Measurements from ENCODE around the gene NUP54.

NUP54 gene

GRCh38 chr4:76144546-76144945 lies 3.7 kb downstream of the NUP54 start:
- no peak for DNase-seq (ENCODE audit: low spot score)

- DNase-seq (ENCODE audit: low spot score), result no peak
Measured at GRCh38 chr4:76141241-76141640, 7.0 kb downstream of the NUP54 start.

GRCh38 chr4:76127754-76128153 lies 20.4 kb downstream of the NUP54 start:
- no peak for DNase-seq (ENCODE audit: low spot score)

GRCh38 chr4:76125816-76126215 lies 22.4 kb downstream of the NUP54 start:
- DNase-seq (ENCODE audit: low spot score), result no peak

- no peak for DNase-seq (ENCODE audit: low spot score)
Measured at GRCh38 chr4:76120199-76120598, 28.0 kb downstream of the NUP54 start.

GRCh38 chr4:76117536-76117935 lies 30.7 kb downstream of the NUP54 start:
- DNase-seq (ENCODE audit: low spot score), result no peak

- no peak for DNase-seq (ENCODE audit: low spot score)
Measured at GRCh38 chr4:76116821-76117220, 31.4 kb downstream of the NUP54 start.

- peak; percentile 53 for DNase-seq (ENCODE audit: low spot score)
Measured at GRCh38 chr4:76108467-76109181, 39.6 kb downstream of the NUP54 start.

GRCh38 chr4:76106442-76106841 lies 41.8 kb downstream of the NUP54 start:
- no peak for DNase-seq (ENCODE audit: low spot score)

GRCh38 chr4:76105652-76106051 lies 42.5 kb downstream of the NUP54 start:
- DNase-seq (ENCODE audit: low spot score), result no peak

GRCh38 chr4:76096076-76096475 lies 52.1 kb downstream of the NUP54 start:
- no peak for DNase-seq (ENCODE audit: low spot score)

- no peak for DNase-seq (ENCODE audit: low spot score)
Measured at GRCh38 chr4:76095568-76095967, 52.6 kb downstream of the NUP54 start.

GRCh38 chr4:76091052-76091451 lies 57.1 kb downstream of the NUP54 start:
- DNase-seq (ENCODE audit: low spot score), result no peak

- peak; percentile 35 for DNase-seq (ENCODE audit: low spot score)
Measured at GRCh38 chr4:76090241-76090691, 57.9 kb downstream of the NUP54 start.

GRCh38 chr4:76088719-76089118 lies 59.5 kb downstream of the NUP54 start:
- no peak for DNase-seq (ENCODE audit: low spot score)

- DNase-seq (ENCODE audit: low spot score), result peak; percentile 73
Measured at GRCh38 chr4:76087007-76087769, 61.0 kb downstream of the NUP54 start.

- DNase-seq (ENCODE audit: low spot score), result no peak
Measured at GRCh38 chr4:76084542-76084941, 63.7 kb downstream of the NUP54 start.

- DNase-seq (ENCODE audit: low spot score), result peak; percentile 9
Measured at GRCh38 chr4:76083386-76083988, 64.7 kb downstream of the NUP54 start.

GRCh38 chr4:76078033-76078613 lies 70.1 kb downstream of the NUP54 start:
- DNase-seq (ENCODE audit: low spot score), result no peak

- DNase-seq (ENCODE audit: low spot score), result no peak
Measured at GRCh38 chr4:76074993-76075600, 73.1 kb downstream of the NUP54 start.

- DNase-seq (ENCODE audit: low spot score), result no peak
Measured at GRCh38 chr4:76074468-76074867, 73.7 kb downstream of the NUP54 start, which contains the start of gene ART3. Gene ART3, plus strand, starts transcription at chr4:76074709. Its CDS starts 1,181 bp downstream, at chr4:76075890.

GRCh38 chr4:76072760-76073159 lies 75.4 kb downstream of the NUP54 start:
- DNase-seq (ENCODE audit: low spot score), result no peak

Measured in kidney tubule cell (primary cell).